Uterus (tissue), 3 donors: ENCODE measurements around the gene C17orf114.
A peak's percentile ranks its signal among the peaks of the same experiment; 100 is the strongest.

Experiments
- DNase-seq, 2 donors: peaks; one replicate each; pipeline ENCODE4 v3.0.0-alpha.2; 2019 to 2020
- H3K27ac ChIP-seq, 2 donors: fragments of 200-600 bp; sonication (generic); 1 replicate in 1 of 2; 2 replicates in 1 of 2; pipeline ENCODE4 v1.5.1; 2016 to 2018
- H3K27me3 ChIP-seq, 2 donors: fragments of 200-600 bp; sonication (generic); one replicate each; pipeline ENCODE4 v1.5.1; 2018 to 2019; ENCODE audit warnings: control low read depth in 1 of 2
- H3K36me3 ChIP-seq, 2 donors: fragments of 200-600 bp; sonication (generic); one replicate each; pipeline ENCODE4 v1.5.1; 2019; ENCODE audit warnings: control low read depth in 1 of 2
- H3K4me1 ChIP-seq, 2 donors: fragments of 200-600 bp; sonication (generic); one replicate each; pipeline ENCODE4 v1.5.1; 2018 to 2019; ENCODE audit warnings: control low read depth in 1 of 2
- H3K4me3 ChIP-seq, 2 donors: fragments of 200-600 bp; sonication (generic); 1 replicate in 1 of 2; 2 replicates in 1 of 2; pipeline ENCODE4 v1.5.1; 2018 to 2019; ENCODE audit warnings: mild to moderate bottlenecking in 1 of 2
- H3K9me3 ChIP-seq, 2 donors: fragments of 200-600 bp; sonication (generic); one replicate each; pipeline ENCODE4 v1.5.1; 2019; ENCODE audit warnings: control low read depth in 1 of 2
- POLR2A ChIP-seq, 2 donors: fragments of 450-650 bp; IDR thresholded peaks; one replicate each; pipeline ENCODE4 v1.6.1; 2016; ENCODE audit warnings: antibody characterized with exemption in 2 of 2, mild to moderate bottlenecking in 1 of 2, moderate library complexity in 1 of 2
- intact Hi-C: fragments of 100-400 bp; cut with DNase I; formaldehyde crosslinking; loops from one replicate; pipeline ENCODE4 v1.15.1; 2023; ENCODE audit warnings: low total_unique reads
- TF ChIP-seq, protein P1 (sequence below), 4 experiments: fragments of 200-600 bp in 2 of 4; fragments of 450-650 bp in 2 of 4; sonication (generic) in 2 of 4; IDR thresholded peaks; one replicate each; pipeline ENCODE4 v1.5.1; 2016 to 2019; ENCODE audit warnings: antibody characterized with exemption in 4 of 4, mild to moderate bottlenecking in 2 of 4, moderate library complexity in 1 of 4
- donor health status: DM: yes; HTN: yes; CAD: no.

The C17orf114 gene

DNA sequence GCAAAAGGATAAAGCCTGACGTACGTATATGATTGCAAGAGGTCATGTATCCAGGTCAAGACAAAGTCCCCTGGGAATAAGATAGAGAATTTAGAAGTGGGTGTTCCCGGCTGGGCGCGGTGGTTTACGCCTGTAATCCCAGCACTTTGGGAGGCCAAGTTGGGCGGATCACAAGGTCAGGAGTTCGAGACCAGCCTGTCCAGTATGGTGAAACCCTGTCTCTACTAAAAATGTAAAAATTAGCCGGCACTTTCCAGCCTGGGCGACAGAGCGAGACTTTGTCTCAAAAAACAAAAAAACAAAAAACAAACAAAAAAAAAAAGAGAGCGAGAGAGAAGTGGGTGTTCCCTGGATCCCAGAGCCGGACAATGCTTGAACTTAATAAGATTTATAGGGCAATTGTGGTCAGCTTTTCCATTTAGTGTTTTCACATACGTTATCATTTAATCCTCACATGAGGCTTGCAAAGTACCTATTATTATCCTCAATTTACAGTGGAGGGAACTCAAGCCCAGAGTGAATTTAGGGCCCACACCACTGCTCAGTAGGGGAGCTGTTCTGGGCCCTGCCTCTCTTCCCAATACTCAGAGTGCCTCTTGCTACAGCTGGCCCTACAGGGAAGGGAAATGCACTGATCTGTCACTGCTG is 13.8 kb downstream of the C17orf114 start:
- Histone ChIP-seq H3K4me3 (no peak overlapping the region), H3K36me3 (no peaks in the 10 kb centered on the region), H3K27ac (peak overlapping the region in 1 of 2 donors; percentile 11), H3K9me3 (no peaks in the 10 kb centered on the region), H3K27me3 (peaks cover 4 to 14% of the 10 kb centered on the region in 2 donors), H3K4me1 (peaks cover 0 to 8% of the 10 kb centered on the region in 2 donors)
- TF ChIP-seq, protein P1, sequence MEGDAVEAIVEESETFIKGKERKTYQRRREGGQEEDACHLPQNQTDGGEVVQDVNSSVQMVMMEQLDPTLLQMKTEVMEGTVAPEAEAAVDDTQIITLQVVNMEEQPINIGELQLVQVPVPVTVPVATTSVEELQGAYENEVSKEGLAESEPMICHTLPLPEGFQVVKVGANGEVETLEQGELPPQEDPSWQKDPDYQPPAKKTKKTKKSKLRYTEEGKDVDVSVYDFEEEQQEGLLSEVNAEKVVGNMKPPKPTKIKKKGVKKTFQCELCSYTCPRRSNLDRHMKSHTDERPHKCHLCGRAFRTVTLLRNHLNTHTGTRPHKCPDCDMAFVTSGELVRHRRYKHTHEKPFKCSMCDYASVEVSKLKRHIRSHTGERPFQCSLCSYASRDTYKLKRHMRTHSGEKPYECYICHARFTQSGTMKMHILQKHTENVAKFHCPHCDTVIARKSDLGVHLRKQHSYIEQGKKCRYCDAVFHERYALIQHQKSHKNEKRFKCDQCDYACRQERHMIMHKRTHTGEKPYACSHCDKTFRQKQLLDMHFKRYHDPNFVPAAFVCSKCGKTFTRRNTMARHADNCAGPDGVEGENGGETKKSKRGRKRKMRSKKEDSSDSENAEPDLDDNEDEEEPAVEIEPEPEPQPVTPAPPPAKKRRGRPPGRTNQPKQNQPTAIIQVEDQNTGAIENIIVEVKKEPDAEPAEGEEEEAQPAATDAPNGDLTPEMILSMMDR (IDR thresholded peaks at IDR 0.05), result no peak
- no peak for TF ChIP-seq POLR2A (IDR thresholded peaks at IDR 0.05)
- intact Hi-C loops, result loop anchor here (5.0 kb wide), 1 partner anchor 109 kb away; the partner anchor contains the start of gene C17orf107
- no peak for DNase-seq

DNA sequence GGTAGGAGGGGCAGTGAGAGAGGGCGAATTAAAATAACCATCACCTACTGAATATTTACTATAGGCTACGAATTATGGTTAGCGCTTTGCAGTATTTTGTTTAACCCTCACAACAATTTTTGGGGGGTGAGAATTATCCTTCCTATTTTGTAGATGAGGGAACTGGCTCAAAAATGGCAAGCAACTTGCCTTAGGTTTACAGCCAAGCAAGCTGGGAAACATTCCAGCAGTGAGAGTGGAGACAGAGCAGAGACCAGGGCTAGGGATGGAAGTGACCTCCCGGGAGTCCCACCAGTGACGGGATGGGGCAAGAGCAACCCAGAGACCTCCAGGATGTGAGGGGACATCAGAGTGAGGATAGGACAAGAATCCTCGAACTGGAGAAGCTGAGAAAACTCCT is 15.6 kb downstream of the C17orf114 start:
- Histone ChIP-seq H3K9me3 (no peaks in the 10 kb centered on the region), H3K4me1 (peaks cover 0 to 8% of the 10 kb centered on the region in 2 donors), H3K4me3 (peak overlapping the region; percentile 23 to 31), H3K27ac (peak overlapping the region in 1 of 2 donors; percentile 18), H3K36me3 (no peaks in the 10 kb centered on the region), H3K27me3 (peaks cover 7 to 25% of the 10 kb centered on the region in 2 donors)
- no peak for DNase-seq
- no peak for TF ChIP-seq POLR2A (IDR thresholded peaks at IDR 0.05)
- TF ChIP-seq, protein P1 (IDR thresholded peaks at IDR 0.05), result no peak
- intact Hi-C loops, result loop anchor here (5.0 kb wide), 1 partner anchor 111 kb away; the partner anchor contains the start of gene C17orf107

DNA sequence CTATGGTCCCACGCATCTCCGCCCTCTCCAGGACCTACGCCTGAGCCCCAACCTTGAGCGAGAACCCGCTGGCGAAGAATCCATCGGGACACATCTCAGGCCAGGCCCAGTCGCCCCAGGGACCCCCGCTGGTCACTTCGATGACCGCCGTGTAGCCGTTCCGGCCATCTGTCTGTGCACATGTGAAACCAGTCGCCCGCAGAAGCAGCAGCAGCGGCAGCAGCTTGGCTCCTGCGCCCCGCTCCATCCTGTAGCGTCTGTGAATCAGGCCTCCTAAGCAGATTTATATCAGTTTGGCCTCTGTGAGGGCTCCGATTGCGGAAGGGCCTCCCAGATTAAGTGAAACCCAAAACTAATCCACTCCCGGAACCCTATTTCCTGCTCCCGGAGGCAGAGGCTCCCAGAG is 16.0 kb downstream of the C17orf114 start, which contains the start of gene VMO1:
VMO1 (minus strand) TSS at position 259 of the 406 bp plus-strand sequence; CDS start at position 247, 12 bp downstream.
- Histone ChIP-seq H3K4me1 (peaks cover 0 to 8% of the 10 kb centered on the region in 2 donors), H3K27ac (peak within 1 kb of the TSS in 1 of 2 donors; percentile 18), H3K27me3 (peaks cover 7 to 25% of the 10 kb centered on the region in 2 donors), H3K36me3 (no peaks in the 10 kb centered on the region), H3K4me3 (peak within 1 kb of the TSS; percentile 23 to 31), H3K9me3 (no peaks in the 10 kb centered on the region)
- intact Hi-C loops, result loop anchor here (5.0 kb wide), 1 partner anchor 111 kb away; the partner anchor contains the start of gene C17orf107
- no peak for TF ChIP-seq POLR2A (IDR thresholded peaks at IDR 0.05)
- TF ChIP-seq, protein P1 (IDR thresholded peaks at IDR 0.05), result no peak
- peak; percentile 37 to 43 for DNase-seq

DNA sequence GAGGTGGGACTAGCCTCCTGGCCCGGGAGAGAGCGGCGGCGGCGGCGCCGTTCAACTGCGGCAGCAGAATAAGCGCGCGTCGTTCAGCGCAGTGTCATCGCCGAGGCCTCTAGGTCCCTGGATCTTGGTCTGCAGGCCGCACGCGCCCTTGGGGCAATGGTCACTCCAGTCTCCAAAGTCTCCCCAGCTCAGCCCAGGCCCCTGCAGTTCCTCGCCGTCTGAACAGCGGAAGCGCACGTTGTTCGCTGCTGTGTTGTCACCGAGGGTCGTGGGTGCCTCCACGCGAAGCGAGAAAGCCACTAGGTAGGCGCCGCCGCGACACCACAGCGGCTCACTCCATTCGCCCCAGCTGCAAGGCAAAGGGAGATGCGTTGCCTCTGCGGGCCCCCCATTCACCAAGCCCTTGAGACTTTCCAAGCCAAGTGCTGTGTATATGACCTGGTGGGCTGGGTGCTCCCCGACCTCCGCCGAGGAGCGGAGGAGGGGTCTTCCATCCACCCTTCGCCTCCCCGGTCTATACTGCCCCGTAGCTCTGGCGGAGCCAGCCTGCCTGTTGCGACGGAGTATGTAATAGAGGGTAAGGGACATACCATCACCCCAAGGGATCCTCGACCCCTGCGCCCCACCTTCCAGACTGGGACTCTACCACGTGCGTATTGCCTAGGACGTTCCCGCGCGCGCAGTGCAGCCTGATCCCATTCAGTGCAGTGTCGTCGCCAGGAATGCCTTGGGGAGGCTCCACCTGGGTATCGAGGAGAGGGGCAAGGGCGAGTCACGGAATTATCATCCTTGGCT is 16.6 kb downstream of the C17orf114 start:
- DNase-seq, result no peak
- H3K36me3 ChIP-seq, result no peaks in the 10 kb centered on the region
- intact Hi-C loops, result loop anchor here (5.0 kb wide), 1 partner anchor 112 kb away; the partner anchor contains the start of gene C17orf107
- TF ChIP-seq, protein P1 (IDR thresholded peaks at IDR 0.05), result no peak
- TF ChIP-seq POLR2A (IDR thresholded peaks at IDR 0.05), result no peak
- no peak overlapping the region for H3K27ac ChIP-seq
- no peaks in the 10 kb centered on the region for H3K9me3 ChIP-seq
- H3K4me3 ChIP-seq, result peak overlapping the region; percentile 23 to 31
- H3K4me1 ChIP-seq, result peaks cover 0 to 8% of the 10 kb centered on the region in 2 donors
- H3K27me3 ChIP-seq, result peaks cover 7 to 25% of the 10 kb centered on the region in 2 donors
